ENCODE measurements around the gene EMILIN2. TPM values are rescaled to one million over a fixed set of nuclear protein-coding genes. Genes with fewer than 3 reads are reported as not detected.

Gene EMILIN2
- total and polyA plus RNA-seq, 2 of the 8 experiments (the other 6 are each of a cell fraction or from before 2014, with no cell fraction given) = 6.0 to 7.5 TPM

GRCh38 chr18:2909431-2910140 lies 62.8 kb downstream of the EMILIN2 start (continued):
- TF ChIP-seq NRF1 (IDR thresholded peaks at IDR 0.05; ENCODE audit: low read depth, low read length) = no peak
- TF ChIP-seq, protein P1, sequence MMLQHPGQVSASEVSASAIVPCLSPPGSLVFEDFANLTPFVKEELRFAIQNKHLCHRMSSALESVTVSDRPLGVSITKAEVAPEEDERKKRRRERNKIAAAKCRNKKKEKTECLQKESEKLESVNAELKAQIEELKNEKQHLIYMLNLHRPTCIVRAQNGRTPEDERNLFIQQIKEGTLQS (IDR thresholded peaks at IDR 0.05; ENCODE audit: insufficient read depth, low read depth, low read length) = no peak
- TF ChIP-seq POU5F1 (IDR thresholded peaks at IDR 0.05; ENCODE audit: low read depth, low read length) = no peak
- no peak for TF ChIP-seq TAF1 (IDR thresholded peaks at IDR 0.05; ENCODE audit: low read depth, low read length)
- TF ChIP-seq SIN3A (conservative IDR thresholded peaks at IDR 0.05 in 1 of 2, IDR thresholded peaks at IDR 0.05 in 1 of 2; ENCODE audit: low read depth in 1 of 2, low read length in 2 of 2) = no peak
- TF ChIP-seq HDAC6 (IDR thresholded peaks at IDR 0.05; ENCODE audit: low read depth, low read length) = no peak
- TF ChIP-seq RFX5 (IDR thresholded peaks at IDR 0.05; ENCODE audit: borderline replicate concordance, low read depth, low read length) = no peak
- TF ChIP-seq PHF8 (conservative IDR thresholded peaks at IDR 0.05; ENCODE audit: low read depth, low read length) = no peak
- no peak for TF ChIP-seq TEAD4 (IDR thresholded peaks at IDR 0.05; ENCODE audit: low read depth, low read length)
- no peak for TF ChIP-seq ASH2L (IDR thresholded peaks at IDR 0.05; ENCODE audit: low read length)
- no peak for TF ChIP-seq JUN (IDR thresholded peaks at IDR 0.05; ENCODE audit: low read depth, low read length)
